Panc1 (cell line): ENCODE measurements around the gene EVL.

ENCODE experiments used
- POLR2AphosphoS5 ChIP-seq: IDR thresholded peaks from 2 replicates; pipeline ENCODE4 v1.6.1; 2012; ENCODE audit warnings: mild to moderate bottlenecking, low read depth, low read length, moderate library complexity
- TCF7L2 ChIP-seq: IDR thresholded peaks from 2 replicates; pipeline ENCODE4 v1.6.1; 2011; ENCODE audit warnings: mild to moderate bottlenecking, low read depth, low read length, inconsistent platforms
- TF ChIP-seq, protein P1 (sequence below): fragments of 450-650 bp; IDR thresholded peaks from 2 replicates; pipeline ENCODE4 v1.5.1; 2017; ENCODE audit warnings: mild to moderate bottlenecking
- TF ChIP-seq, protein P2 (sequence below), 2 experiments: IDR thresholded peaks; 2 replicates each; pipeline ENCODE4 v1.6.1; 2011 to 2012; ENCODE audit warnings: low read depth in 2 of 2, control low read depth in 1 of 2, low read length in 1 of 2, mild to moderate bottlenecking in 1 of 2, moderate library complexity in 1 of 2; ENCODE audit not compliant: insufficient read depth in 1 of 2

DNA sequence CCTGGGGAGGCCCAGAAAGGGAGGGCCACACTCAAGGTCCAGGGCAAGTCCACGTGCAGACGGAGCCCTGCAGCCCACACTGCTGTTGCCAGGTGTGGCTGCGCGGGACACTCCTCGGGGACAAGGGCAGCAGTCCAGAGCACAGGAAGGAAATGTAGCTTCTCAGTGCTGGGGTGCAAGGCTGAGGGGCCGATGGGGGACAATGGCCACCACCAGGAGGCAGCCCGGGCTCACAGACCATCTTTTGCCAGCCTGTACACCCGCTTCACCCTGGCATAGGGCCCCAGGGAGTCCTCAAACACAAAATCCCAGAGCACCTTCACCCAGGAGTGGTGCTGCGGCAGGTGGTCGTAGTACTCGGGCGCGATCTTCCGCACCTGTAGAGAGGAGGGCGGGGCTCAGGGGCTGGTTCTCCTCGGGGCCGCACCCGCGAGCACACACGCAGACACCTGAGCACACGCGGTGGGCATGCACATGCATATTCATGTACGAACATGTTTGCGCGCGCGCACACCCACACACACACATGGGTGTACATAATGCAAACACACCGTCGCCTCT is 81.4 kb downstream of the EVL start:
- TF ChIP-seq, protein P1, sequence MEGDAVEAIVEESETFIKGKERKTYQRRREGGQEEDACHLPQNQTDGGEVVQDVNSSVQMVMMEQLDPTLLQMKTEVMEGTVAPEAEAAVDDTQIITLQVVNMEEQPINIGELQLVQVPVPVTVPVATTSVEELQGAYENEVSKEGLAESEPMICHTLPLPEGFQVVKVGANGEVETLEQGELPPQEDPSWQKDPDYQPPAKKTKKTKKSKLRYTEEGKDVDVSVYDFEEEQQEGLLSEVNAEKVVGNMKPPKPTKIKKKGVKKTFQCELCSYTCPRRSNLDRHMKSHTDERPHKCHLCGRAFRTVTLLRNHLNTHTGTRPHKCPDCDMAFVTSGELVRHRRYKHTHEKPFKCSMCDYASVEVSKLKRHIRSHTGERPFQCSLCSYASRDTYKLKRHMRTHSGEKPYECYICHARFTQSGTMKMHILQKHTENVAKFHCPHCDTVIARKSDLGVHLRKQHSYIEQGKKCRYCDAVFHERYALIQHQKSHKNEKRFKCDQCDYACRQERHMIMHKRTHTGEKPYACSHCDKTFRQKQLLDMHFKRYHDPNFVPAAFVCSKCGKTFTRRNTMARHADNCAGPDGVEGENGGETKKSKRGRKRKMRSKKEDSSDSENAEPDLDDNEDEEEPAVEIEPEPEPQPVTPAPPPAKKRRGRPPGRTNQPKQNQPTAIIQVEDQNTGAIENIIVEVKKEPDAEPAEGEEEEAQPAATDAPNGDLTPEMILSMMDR: no peak; the same call in 1 of the 2 replicates
- TF ChIP-seq, protein P2, sequence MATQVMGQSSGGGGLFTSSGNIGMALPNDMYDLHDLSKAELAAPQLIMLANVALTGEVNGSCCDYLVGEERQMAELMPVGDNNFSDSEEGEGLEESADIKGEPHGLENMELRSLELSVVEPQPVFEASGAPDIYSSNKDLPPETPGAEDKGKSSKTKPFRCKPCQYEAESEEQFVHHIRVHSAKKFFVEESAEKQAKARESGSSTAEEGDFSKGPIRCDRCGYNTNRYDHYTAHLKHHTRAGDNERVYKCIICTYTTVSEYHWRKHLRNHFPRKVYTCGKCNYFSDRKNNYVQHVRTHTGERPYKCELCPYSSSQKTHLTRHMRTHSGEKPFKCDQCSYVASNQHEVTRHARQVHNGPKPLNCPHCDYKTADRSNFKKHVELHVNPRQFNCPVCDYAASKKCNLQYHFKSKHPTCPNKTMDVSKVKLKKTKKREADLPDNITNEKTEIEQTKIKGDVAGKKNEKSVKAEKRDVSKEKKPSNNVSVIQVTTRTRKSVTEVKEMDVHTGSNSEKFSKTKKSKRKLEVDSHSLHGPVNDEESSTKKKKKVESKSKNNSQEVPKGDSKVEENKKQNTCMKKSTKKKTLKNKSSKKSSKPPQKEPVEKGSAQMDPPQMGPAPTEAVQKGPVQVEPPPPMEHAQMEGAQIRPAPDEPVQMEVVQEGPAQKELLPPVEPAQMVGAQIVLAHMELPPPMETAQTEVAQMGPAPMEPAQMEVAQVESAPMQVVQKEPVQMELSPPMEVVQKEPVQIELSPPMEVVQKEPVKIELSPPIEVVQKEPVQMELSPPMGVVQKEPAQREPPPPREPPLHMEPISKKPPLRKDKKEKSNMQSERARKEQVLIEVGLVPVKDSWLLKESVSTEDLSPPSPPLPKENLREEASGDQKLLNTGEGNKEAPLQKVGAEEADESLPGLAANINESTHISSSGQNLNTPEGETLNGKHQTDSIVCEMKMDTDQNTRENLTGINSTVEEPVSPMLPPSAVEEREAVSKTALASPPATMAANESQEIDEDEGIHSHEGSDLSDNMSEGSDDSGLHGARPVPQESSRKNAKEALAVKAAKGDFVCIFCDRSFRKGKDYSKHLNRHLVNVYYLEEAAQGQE (IDR thresholded peaks at IDR 0.05; ENCODE audit: insufficient read depth in 1 of 2, low read depth in 2 of 2, low read length in 1 of 2): no peak
- TF ChIP-seq POLR2AphosphoS5 (no peak), TCF7L2 (no peak)
